Measurements from ENCODE around the gene SIK2.

DNA sequence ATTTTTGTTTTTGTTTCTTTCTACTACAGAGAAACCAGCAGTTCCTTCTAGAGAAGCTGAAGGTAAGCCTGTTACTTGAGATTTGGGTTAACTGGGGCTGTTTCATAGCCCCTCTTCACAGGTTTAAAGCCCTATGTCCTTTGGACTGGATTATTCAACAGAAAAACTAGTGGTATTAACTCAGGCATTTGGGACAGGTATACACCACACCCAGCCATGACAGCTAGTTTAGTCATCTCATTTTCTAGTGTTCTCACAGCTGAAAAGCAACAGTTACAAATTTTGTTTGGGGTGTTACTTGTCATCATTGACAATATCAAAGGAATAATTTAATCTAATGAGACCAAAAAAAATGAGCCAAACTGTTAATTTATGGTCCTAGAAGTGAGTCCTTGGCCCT, 47.7 kb upstream of the SIK2 start:
- TF ChIP-seq POLR2AphosphoS5 (IDR thresholded peaks at IDR 0.05; ENCODE audit: insufficient read depth, low read depth, low read length): no peak
- TF ChIP-seq, protein P1, sequence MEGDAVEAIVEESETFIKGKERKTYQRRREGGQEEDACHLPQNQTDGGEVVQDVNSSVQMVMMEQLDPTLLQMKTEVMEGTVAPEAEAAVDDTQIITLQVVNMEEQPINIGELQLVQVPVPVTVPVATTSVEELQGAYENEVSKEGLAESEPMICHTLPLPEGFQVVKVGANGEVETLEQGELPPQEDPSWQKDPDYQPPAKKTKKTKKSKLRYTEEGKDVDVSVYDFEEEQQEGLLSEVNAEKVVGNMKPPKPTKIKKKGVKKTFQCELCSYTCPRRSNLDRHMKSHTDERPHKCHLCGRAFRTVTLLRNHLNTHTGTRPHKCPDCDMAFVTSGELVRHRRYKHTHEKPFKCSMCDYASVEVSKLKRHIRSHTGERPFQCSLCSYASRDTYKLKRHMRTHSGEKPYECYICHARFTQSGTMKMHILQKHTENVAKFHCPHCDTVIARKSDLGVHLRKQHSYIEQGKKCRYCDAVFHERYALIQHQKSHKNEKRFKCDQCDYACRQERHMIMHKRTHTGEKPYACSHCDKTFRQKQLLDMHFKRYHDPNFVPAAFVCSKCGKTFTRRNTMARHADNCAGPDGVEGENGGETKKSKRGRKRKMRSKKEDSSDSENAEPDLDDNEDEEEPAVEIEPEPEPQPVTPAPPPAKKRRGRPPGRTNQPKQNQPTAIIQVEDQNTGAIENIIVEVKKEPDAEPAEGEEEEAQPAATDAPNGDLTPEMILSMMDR (IDR thresholded peaks at IDR 0.05; ENCODE audit: extremely low read depth in 1 of 2, insufficient read depth in 1 of 2, low read depth in 1 of 2, low read length in 2 of 2): no peak
- TF ChIP-seq, protein P2, sequence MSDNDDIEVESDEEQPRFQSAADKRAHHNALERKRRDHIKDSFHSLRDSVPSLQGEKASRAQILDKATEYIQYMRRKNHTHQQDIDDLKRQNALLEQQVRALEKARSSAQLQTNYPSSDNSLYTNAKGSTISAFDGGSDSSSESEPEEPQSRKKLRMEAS (IDR thresholded peaks at IDR 0.05; ENCODE audit: insufficient read depth, insufficient read length): no peak
- no peak for TF ChIP-seq POLR2A (IDR thresholded peaks at IDR 0.05; ENCODE audit: low read depth, low read length)
- no peak for TF ChIP-seq EZH2 (IDR thresholded peaks at IDR 0.05; ENCODE audit: borderline replicate concordance, low read depth, low read length, severe bottlenecking)
- TF ChIP-seq MYC (IDR thresholded peaks at IDR 0.05; ENCODE audit: low read depth, low read length): no peak
- no peak for TF ChIP-seq JUN (IDR thresholded peaks at IDR 0.05; ENCODE audit: borderline replicate concordance, insufficient read depth, insufficient read length, low read depth)
